H1 (cell line): ENCODE measurements around the gene OBSCN. TPM values are rescaled to one million over a fixed set of nuclear protein-coding genes. Genes with fewer than 3 reads are reported as not detected.

Experiments
- ASH2L ChIP-seq: fragments of 200-600, 300-600 bp; sonication (generic); IDR thresholded peaks from one replicate; pipeline ENCODE4 v1.7.1; 2017; ENCODE audit warnings: low read length
- BACH1 ChIP-seq: IDR thresholded peaks from 2 replicates; pipeline ENCODE4 v1.6.1; 2012; ENCODE audit warnings: low read length, improper control_type of control experiment
- BRCA1 ChIP-seq: IDR thresholded peaks from 2 replicates; pipeline ENCODE4 v1.6.1; 2012; ENCODE audit warnings: low read depth, low read length, improper control_type of control experiment
- EZH2 ChIP-seq: fragments of 200-600 bp; sonication (generic); IDR thresholded peaks from 2 replicates; pipeline ENCODE4 v1.7.1; 2012; ENCODE audit warnings: low read depth, mild to moderate bottlenecking, moderate library complexity, low read length, inconsistent platforms; ENCODE audit not compliant: severe bottlenecking
- KDM4A ChIP-seq: IDR thresholded peaks from one replicate; pipeline ENCODE4 v1.7.1; 2012; ENCODE audit warnings: low read depth, mild to moderate bottlenecking, moderate library complexity, low read length, inconsistent platforms; ENCODE audit not compliant: severe bottlenecking
- KDM5A ChIP-seq: fragments of 200-600 bp; IDR thresholded peaks from 2 replicates; pipeline ENCODE4 v1.7.1; 2012; ENCODE audit warnings: mild to moderate bottlenecking, low read length, inconsistent platforms, mixed read lengths
- NRF1 ChIP-seq: IDR thresholded peaks from 2 replicates; pipeline ENCODE4 v1.6.1; 2011; ENCODE audit warnings: mild to moderate bottlenecking, low read depth, low read length, improper control_type of control experiment
- POLR2AphosphoS5 ChIP-seq: IDR thresholded peaks from 2 replicates; pipeline ENCODE4 v1.6.1; 2011; ENCODE audit warnings: low read depth, low read length
- SIX5 ChIP-seq: IDR thresholded peaks from 2 replicates; pipeline ENCODE4 v1.6.1; 2011; ENCODE audit warnings: mild to moderate bottlenecking, low read depth, low read length
- SP2 ChIP-seq: IDR thresholded peaks from 2 replicates; pipeline ENCODE4 v1.6.1; 2012; ENCODE audit warnings: mild to moderate bottlenecking, low read length, inconsistent platforms
- YY1 ChIP-seq: IDR thresholded peaks from 2 replicates; pipeline ENCODE4 v1.6.1; 2011; ENCODE audit warnings: low read depth, mild to moderate bottlenecking, low read length
- polyA plus RNA-seq, 7 experiments: library from polyadenylated mRNA; depleted of rRNA in 3 of 7; stranded (reverse) in 5 of 7; unstranded in 2 of 7; fragments of >200 nt in 5 of 7; fragments of 200-250 nt in 2 of 7; gene quantifications; 1 replicate in 5 of 7; 2 replicates in 1 of 7; 4 replicates in 1 of 7; pipeline versions ENCODE4 v1.2.1 to v1.2.3, GENCODE V29; 2011 to 2013; ENCODE audit warnings: missing spikeins in 2 of 7, mixed read lengths in 2 of 7
- total RNA-seq: library from RNA; stranded (reverse); fragmentation: NEBNext Ultra II Directional; extraction: Animal tissue kit (Norgen Biotek cat#: 25700); gene quantifications from 2 replicates; pipeline ENCODE4 v1.2.1, GENCODE V29; 2021
- TF ChIP-seq, protein P1 (sequence below): IDR thresholded peaks from 2 replicates; pipeline ENCODE4 v1.6.1; 2011; ENCODE audit warnings: low read length, improper control_type of control experiment

Gene OBSCN
- total and polyA plus RNA-seq, 2 of the 8 experiments (the other 6 are each of a cell fraction or from before 2014, with no cell fraction given): 7.5 to 28.4 TPM

- TF ChIP-seq, protein P1, sequence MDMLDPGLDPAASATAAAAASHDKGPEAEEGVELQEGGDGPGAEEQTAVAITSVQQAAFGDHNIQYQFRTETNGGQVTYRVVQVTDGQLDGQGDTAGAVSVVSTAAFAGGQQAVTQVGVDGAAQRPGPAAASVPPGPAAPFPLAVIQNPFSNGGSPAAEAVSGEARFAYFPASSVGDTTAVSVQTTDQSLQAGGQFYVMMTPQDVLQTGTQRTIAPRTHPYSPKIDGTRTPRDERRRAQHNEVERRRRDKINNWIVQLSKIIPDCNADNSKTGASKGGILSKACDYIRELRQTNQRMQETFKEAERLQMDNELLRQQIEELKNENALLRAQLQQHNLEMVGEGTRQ: no peak
- TF ChIP-seq KDM4A (no peak), BACH1 (no peak), YY1 (no peak), EZH2 (no peak), POLR2AphosphoS5 (no peak), NRF1 (no peak), BRCA1 (no peak), SIX5 (no peak), SP2 (no peak), ASH2L (no peak), KDM5A (no peak)
Measured at GRCh38 chr1:228175316-228176023, 32.4 kb upstream of the OBSCN start (continued).
